GM12873 (cell line): ENCODE results near the gene RFX2.

ENCODE experiments used
- TF ChIP-seq, protein P1 (sequence below): IDR thresholded peaks from 2 replicates; pipeline ENCODE4 v1.5.1; 2012; ENCODE audit warnings: low read depth, mild to moderate bottlenecking, moderate library complexity, low read length, control low read depth; ENCODE audit not compliant: insufficient read depth; ENCODE audit errors: missing control alignments

RFX2 gene

GRCh38 chr19:5973376-5973775, 136.9 kb downstream of the RFX2 start:
- TF ChIP-seq, protein P1, sequence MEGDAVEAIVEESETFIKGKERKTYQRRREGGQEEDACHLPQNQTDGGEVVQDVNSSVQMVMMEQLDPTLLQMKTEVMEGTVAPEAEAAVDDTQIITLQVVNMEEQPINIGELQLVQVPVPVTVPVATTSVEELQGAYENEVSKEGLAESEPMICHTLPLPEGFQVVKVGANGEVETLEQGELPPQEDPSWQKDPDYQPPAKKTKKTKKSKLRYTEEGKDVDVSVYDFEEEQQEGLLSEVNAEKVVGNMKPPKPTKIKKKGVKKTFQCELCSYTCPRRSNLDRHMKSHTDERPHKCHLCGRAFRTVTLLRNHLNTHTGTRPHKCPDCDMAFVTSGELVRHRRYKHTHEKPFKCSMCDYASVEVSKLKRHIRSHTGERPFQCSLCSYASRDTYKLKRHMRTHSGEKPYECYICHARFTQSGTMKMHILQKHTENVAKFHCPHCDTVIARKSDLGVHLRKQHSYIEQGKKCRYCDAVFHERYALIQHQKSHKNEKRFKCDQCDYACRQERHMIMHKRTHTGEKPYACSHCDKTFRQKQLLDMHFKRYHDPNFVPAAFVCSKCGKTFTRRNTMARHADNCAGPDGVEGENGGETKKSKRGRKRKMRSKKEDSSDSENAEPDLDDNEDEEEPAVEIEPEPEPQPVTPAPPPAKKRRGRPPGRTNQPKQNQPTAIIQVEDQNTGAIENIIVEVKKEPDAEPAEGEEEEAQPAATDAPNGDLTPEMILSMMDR = no peak

GRCh38 chr19:5972355-5972731, 138.0 kb downstream of the RFX2 start:
- TF ChIP-seq, protein P1 = no peak

DNA sequence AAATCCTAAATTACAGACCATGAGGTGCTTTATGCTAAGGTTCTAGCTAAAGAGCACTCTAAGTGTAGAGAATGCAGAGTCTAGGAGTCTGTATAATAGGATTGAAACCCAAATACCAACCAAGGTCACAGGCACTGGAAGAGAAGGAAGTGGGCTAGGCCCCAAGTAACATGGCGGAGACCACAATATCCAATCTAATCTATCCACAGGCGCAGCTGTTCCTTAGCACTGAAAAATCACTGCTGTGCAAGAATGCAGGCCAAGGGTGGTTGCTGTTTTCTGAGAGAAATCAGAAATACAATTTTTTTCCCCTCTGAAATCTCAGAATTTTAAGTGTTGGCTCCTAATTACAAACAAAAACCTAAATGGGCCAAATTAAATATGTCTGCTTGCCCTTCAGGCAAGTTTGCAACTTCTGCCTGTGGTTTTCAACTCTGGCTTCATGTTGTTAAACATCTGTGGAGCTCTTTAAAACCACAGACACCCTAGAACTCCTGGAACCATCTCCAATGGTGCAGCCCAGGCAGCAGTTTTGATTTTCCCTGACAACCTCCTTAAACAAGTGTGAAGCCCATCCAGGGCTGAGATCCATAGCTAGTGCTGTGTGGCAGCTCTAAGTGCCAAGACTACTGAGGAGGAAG, 138.5 kb downstream of the RFX2 start:
- TF ChIP-seq, protein P1 = no peak

DNA sequence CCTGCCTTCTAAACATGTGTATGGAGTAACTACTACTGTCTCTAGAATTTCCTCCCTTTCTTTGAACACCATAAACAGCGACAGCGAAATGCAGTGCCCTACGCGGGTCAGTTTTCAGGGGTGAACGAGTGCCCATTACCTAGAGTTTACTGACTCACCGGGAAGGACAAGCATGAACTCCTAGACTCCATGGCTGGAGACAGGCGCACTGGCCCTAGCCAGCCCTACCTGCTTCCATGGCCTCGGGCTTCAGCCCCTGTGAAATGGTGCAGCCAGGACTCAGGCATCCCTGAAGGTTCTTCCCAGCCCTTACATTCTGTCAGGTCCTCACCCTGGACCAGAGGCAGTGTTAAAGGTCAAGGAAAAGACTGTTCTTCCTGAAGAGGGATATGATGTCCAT, 140.8 kb downstream of the RFX2 start:
- TF ChIP-seq, protein P1 = no peak

DNA sequence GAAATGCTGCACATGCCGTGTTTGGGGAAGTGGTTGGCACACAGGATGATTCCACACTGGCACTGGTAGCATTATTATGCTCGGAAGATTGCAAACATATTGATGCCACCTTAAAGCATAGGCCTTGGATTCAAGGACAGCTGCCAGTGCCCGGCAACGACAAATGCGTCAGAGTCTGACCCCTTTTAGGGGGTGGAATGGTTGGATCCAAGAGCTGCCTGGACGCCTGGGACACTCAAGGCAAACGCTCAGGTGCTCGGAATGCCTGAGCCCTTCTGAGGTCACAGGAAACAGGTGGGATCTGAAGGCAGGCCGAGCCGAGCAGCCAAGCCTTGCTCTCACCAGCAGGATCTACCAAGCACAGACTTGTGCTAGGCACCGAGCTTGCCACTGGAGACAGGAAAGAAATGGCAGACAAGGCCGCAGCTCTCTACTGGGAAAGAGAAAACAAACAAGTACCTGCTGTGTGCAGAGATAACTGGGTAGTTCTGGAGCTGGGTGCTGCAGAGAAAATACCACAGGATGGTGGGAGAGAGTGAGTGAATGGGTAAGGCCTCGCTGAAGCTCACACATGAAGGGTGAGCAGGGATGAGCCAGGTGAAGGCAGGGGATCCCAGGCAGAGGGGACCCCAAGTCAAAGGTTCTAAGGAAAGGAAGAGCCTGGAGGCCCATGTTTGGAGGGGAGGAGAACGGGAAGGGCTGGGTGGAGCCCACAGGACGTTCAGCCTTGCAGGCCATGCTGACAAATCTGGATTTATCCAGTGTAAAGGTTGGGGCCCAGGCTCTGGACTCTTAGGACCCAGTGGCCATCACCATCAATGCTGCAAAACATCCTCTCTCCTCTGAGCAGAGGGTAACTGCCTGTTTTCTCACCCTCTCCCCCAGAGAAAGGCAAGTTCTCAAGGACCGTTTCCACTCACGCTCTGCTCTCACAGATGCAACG, 141.6 kb downstream of the RFX2 start:
- TF ChIP-seq, protein P1 = no peak

DNA sequence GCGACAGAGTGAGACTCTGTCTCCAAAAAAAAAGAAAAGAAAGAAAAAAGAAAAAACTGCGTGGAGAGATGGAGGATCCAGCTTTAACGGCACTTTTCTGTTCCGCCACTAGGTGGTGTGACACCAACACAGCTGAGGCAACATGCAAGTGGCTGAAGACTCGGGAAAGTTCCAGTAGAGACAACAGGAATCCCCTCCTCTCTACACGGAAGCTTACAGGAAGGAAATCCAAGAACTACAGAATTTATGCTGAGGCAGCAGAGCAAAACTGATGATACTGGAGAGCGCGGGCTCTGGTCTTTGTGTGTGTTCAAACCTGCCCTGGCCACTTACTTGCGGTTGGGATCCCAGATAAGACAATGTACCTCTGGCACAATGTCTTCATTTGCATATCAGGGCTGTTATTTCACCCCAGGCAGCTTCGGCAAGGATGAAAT, 142.3 kb downstream of the RFX2 start:
- TF ChIP-seq, protein P1 = peak; percentile 88

- TF ChIP-seq, protein P1 = no peak
Observed at GRCh38 chr19:5967571-5967970, 142.7 kb downstream of the RFX2 start.
